Bronchial epithelial cell (primary cell): Measurements from ENCODE around the gene C16orf90. TPM values are rescaled to one million over a fixed set of nuclear protein-coding genes. Genes with fewer than 3 reads are reported as not detected.

Experiments used
- DNase-seq: peaks from one replicate; pipeline ENCODE4 v3.0.0-alpha.2; 2010; ENCODE audit warnings: low read depth
- FAIRE-seq: peaks from 2 replicates; lab custom pipeline; 2011; peaks lifted over from hg19 to GRCh38; lab: Jason Lieb, UNC
- H3K27me3 ChIP-seq: 2 replicates; pipeline ENCODE4 v1.5.1; 2011; ENCODE audit warnings: low read length; ENCODE audit not compliant: control insufficient read depth, insufficient read depth
- H3K36me3 ChIP-seq: 2 replicates; pipeline ENCODE4 v1.5.1; 2011; ENCODE audit warnings: low read length; ENCODE audit not compliant: control insufficient read depth, insufficient read depth
- H3K4me3 ChIP-seq: 2 replicates; pipeline ENCODE4 v1.5.1; 2011; ENCODE audit warnings: mild to moderate bottlenecking, low read depth, low read length, control low read depth
- total RNA-seq: library from RNA; depleted of rRNA; stranded (reverse); fragments of >200 nt; gene quantifications from 2 replicates; pipeline ENCODE4 v1.2.1, GENCODE V29; 2014
- TF ChIP-seq, protein P1 (sequence below): IDR thresholded peaks from 2 replicates; pipeline ENCODE4 v1.5.1; 2011; ENCODE audit warnings: mild to moderate bottlenecking, moderate library complexity, low read length, control low read depth, inconsistent platforms; ENCODE audit not compliant: insufficient read depth, severe bottlenecking

Gene C16orf90
- total RNA-seq, 1 donor from 2014 or later, result not detected

DNA sequence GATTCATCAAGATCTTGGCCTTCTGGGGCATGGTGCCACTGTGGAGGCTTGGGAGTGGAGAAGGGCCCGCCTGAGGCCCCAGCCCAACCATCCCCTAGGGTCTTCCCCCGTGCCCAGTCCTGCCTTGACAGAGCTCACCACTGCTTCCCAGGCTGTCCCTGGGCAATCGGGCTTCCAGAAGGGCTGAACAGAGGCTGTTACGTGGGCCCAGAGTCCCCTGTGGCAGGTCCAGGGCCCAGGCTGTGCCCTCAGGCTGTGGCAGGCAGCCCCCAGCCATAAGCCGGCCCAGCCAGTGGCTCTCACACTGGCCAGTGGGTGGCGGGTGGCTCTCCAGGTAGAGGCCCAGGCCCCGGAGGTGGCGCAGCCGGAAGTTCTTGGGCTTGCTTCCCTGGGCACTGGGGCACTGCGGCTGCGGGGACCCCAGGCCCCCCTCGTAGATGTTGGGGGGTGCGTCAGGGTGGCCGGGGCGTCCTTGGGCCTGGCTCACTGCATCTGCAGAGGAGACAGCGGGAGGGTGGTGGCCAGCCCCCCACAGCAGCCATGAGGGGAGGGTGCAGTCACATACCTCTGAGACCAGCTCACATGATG is 809 bp downstream of the C16orf90 start:
- FAIRE-seq (no peak), DNase-seq (no peak)
- Histone ChIP-seq H3K4me3 (no peak overlapping the region), H3K27me3 (no peaks in the 10 kb centered on the region), H3K36me3 (no peaks in the 10 kb centered on the region)
- TF ChIP-seq, protein P1, sequence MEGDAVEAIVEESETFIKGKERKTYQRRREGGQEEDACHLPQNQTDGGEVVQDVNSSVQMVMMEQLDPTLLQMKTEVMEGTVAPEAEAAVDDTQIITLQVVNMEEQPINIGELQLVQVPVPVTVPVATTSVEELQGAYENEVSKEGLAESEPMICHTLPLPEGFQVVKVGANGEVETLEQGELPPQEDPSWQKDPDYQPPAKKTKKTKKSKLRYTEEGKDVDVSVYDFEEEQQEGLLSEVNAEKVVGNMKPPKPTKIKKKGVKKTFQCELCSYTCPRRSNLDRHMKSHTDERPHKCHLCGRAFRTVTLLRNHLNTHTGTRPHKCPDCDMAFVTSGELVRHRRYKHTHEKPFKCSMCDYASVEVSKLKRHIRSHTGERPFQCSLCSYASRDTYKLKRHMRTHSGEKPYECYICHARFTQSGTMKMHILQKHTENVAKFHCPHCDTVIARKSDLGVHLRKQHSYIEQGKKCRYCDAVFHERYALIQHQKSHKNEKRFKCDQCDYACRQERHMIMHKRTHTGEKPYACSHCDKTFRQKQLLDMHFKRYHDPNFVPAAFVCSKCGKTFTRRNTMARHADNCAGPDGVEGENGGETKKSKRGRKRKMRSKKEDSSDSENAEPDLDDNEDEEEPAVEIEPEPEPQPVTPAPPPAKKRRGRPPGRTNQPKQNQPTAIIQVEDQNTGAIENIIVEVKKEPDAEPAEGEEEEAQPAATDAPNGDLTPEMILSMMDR, result no peak

DNA sequence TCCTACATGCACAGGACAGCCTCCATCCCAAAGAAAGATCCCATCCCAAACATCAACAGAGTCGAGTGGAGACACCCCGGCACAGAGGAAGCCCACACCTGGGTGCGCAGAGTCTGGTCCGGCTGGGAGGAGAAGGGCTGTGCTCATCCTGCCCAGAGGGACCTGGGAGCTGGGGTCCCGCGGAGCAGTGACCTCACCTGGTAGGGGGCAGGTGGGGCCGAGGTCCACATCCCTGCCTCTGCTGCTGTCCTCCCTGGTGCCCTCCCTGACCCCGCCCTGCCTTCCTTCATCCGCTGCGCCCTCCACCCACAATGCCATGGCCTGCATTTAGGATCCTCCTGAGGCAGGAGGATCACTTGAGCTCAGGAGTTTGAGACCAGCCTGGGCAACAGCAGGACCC is 2.9 kb downstream of the C16orf90 start:
- TF ChIP-seq, protein P1, result no peak
- H3K36me3 ChIP-seq, result no peaks in the 10 kb centered on the region
- FAIRE-seq (no peak), DNase-seq (no peak)
- no peaks in the 10 kb centered on the region for H3K27me3 ChIP-seq
- H3K4me3 ChIP-seq, result no peak overlapping the region

DNA sequence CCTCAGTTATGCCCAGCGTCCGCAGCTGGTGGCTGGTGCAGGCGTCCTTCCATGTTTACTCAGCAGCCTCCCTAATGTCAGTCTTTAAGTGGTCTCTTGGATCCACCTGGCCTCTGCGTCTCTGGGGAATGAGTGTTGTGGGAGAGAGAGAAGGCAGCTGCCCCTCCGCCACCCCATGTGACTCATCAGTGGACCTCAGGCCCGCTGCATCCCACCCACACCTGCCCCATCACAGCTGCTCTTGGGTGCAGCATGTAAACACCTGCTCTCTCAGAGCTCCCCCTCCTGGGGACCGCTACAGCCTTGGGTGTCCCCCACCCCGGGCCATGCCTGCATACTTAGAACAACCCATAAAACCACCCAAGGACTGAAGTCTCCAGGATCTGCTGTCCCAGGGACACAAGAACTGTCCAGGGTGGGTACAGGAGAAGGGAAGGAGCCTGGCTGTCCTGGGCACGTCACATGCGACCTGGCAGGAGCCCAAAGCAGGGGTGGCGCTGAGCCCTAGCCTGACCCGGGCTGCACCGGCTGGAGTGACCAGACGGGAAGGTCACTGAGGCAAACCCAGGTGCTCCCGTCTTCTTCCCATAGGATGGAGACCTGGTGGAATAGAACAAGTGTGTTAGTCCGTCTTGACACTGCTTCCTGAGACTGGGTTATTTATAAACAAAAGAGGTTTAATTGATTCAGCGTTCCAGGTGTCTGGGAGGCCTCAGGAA is 4.2 kb downstream of the C16orf90 start:
- TF ChIP-seq, protein P1, result no peak
- no peak for FAIRE-seq
- no peak for DNase-seq
- Histone ChIP-seq H3K27me3 (no peaks in the 10 kb centered on the region), H3K36me3 (peaks cover under 1% of the 10 kb centered on the region), H3K4me3 (no peak overlapping the region)

DNA sequence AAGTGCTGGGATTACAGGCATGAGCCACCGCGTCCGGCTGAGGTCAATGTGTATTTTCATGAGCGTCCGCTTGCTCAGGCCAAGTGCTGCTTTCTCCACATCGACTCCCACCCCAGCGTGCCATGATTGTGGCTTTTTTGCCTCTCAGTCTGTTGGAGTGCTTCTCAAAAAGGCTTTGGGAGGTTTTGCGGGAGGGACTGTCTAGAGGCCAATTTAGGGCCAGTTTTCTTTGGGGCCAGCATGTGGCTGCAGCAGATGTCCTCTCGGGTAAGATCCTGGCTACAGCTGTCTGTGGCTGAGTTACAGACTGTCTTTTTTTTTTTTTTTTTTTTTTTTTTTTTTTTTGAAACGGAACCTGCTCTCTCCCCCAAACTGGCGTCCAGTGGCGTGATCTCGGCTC is 6.5 kb downstream of the C16orf90 start:
- no peak overlapping the region for H3K4me3 ChIP-seq
- DNase-seq, result no peak
- FAIRE-seq, result no peak
- peaks cover 17% of the 10 kb centered on the region for H3K36me3 ChIP-seq
- no peaks in the 10 kb centered on the region for H3K27me3 ChIP-seq
- TF ChIP-seq, protein P1, result no peak

DNA sequence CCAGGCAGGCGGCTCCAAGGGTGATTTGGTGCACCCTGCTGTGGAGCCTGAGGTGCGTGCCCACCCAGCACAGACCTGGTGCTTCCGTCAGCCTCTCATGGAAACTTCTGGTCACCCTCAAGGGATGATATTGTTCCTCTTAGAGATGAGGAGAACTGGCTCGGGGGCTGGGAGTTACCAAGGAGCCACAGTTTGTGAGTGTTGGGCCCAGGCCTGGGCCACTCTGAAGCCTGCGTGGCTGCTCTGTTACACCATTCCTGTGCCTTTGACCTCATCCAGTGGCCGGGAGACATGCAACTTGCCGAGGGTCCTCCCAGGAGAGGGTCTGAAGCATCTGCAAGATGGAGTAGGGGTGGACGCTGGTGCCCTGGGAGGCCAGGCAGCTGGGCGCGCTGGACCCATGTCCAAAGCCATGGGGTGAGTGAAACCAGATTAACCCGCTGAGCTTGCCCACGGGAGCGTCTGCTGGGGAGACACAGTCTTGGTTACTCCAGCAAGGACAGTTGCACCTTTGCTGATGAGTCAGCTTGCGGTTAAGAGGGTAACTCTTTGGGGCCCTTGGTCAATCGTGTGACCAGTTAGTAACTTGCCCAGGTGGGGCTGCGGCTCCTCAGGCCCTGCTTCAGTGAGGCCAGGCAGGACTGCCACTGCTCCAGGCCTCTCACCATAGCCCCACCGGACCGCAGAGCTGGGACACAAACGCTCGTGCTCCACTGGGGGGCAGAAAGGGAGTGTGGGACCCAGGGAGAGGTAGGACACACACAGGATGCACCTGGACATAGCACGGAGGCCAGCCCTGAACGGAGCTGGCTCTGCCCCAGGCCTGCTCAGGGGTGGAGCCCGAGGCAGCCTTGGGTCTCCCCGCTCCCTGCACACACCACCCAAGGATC is 7.5 kb downstream of the C16orf90 start:
- DNase-seq (no peak), FAIRE-seq (no peak)
- peaks cover 25% of the 10 kb centered on the region for H3K36me3 ChIP-seq
- no peak overlapping the region for H3K4me3 ChIP-seq
- no peaks in the 10 kb centered on the region for H3K27me3 ChIP-seq
- TF ChIP-seq, protein P1, result no peak
